ENCODE data around the gene CCR4. TPM values are rescaled to one million over a fixed set of nuclear protein-coding genes. Genes with fewer than 3 reads are reported as not detected.
"Not testable (repeated sequence)": the region's sequence is repeated elsewhere in the genome, so short reads cannot be mapped to it uniquely, and the experiment has no call there.

Gene CCR4
- total RNA-seq, 2 donors from 2014 or later: 0.15 to 0.28 TPM

- intact Hi-C loops (cut with DNase I, micrococcal nuclease): loop anchor here in 1 of 2 donors (10.0 kb wide), 1 partner anchor 127 kb away; no protein-coding TSS in a partner anchor
- peak; percentile 97 for ATAC-seq
- DNase-seq: peak; percentile 66 to 95
Measured at GRCh38 chr3:32947789-32948238, 3.6 kb upstream of the CCR4 start.

DNA sequence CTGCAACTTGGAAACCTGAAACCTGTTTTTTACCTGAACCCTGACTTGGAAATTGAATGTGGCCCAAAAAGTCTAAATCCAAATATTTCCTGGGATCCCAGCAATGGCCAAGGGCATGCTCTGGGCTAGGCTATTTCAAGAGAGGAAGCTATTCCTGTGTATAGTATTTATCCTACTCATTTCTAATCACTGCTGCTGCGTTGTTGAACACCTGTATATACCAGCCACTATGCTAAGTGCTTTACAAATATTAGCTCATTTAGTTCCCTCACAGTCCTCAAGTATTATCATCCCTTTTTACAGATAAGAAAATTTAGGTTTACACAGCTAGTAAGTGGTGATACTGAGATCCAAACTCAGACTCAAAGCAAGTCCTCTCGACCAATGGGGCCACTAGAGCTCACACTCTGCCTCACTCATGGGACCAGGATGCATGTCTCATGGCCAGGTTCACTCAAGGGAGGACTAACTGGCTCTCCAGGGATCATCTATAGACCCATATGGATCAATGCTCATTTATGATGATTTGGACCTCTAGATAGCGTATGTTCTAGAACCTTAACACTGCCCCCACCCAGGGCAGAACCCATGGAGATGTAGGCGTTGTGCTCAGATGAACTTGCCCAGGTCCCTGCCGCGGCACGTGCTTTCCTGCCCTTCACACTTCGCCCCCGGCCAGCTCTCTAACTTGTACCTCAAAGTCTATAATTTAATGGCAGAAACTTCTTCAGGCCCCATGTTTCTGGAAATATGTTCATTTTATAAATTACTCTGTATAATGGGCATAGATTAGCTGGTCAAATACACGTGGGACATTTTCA, 2.6 kb upstream of the CCR4 start:
- DNase-seq (no peak), ATAC-seq (no peak)
- intact Hi-C loops (cut with DNase I, micrococcal nuclease): loop anchor here in 1 of 2 donors (10.0 kb wide), 1 partner anchor 126 kb away; no protein-coding TSS in a partner anchor

GRCh38 chr3:32950516-32950915, 928 bp upstream of the CCR4 start:
- DNase-seq: no peak
- ATAC-seq: no peak
- intact Hi-C loops (cut with DNase I, micrococcal nuclease): no loop called here

DNA sequence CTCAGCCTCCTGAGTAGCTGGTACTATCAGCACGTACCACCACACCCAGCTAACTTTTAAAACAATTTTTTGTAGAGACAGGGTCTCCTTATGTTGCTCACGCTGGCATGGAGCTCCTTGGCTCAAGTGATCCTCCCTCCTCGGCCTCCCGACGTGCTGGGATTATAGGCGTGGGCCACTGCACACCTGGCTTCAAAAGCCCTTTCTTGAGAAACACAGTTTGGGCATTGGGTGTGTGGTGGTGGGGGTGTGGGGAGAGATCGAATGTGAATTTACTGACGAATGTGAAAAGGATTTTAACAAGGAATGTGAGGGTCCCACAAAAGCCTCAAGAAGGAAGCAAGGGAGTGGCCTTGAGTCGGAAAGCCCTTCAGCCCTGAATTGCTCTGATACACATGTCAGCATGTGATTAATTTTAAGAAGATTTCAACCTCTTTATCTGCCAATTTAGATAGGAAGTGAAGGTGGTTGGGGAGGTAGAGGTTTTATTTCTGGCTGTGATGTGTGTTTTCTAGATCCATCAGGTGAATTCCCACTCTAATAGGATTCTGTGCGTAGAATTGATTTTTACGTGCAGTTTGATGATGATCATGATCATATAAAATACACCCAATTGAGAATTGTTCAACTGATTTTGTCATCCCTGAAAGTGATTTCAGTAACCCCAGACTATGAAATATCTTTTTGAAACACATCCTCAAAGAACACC, 1.1 kb downstream of the CCR4 start:
- intact Hi-C loops (cut with DNase I, micrococcal nuclease): no loop called here
- no peak for DNase-seq
- ATAC-seq: no peak

DNA sequence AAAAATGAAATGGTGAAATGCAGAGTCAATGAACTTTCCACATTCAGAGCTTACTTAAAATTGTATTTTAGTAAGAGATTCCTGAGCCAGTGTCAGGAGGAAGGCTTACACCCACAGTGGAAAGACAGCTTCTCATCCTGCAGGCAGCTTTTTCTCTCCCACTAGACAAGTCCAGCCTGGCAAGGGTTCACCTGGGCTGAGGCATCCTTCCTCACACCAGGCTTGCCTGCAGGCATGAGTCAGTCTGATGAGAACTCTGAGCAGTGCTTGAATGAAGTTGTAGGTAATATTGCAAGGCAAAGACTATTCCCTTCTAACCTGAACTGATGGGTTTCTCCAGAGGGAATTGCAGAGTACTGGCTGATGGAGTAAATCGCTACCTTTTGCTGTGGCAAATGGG, 3.1 kb downstream of the CCR4 start:
- ATAC-seq (no peak), DNase-seq (no peak)
- intact Hi-C loops (cut with DNase I, micrococcal nuclease): no loop called here

GRCh38 chr3:32956750-32957570, 5.5 kb downstream of the CCR4 start:
- intact Hi-C loops (cut with DNase I, micrococcal nuclease): no loop called here
- DNase-seq (no peak), ATAC-seq (no peak)

DNA sequence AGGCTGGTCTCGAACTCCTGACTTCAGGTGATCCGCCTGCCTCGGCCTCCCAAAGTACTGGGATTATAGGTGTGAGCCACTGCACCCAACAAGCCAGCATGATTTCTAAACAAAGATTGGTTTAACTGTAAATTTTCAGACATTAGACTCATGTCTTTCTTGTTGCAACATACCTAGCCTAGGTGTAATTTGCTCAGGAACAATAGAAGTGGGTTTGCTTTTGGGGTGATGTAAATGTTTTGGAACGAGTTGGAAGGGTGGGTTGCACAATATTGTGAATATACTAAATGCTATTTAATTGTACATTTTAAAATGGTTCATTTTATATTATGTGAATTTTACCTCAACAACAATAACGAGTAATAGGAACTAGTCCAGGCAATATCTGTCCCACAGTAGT, 7.1 kb downstream of the CCR4 start:
- DNase-seq (no peak), ATAC-seq (no peak)
- intact Hi-C loops (cut with DNase I, micrococcal nuclease): no loop called here

DNA sequence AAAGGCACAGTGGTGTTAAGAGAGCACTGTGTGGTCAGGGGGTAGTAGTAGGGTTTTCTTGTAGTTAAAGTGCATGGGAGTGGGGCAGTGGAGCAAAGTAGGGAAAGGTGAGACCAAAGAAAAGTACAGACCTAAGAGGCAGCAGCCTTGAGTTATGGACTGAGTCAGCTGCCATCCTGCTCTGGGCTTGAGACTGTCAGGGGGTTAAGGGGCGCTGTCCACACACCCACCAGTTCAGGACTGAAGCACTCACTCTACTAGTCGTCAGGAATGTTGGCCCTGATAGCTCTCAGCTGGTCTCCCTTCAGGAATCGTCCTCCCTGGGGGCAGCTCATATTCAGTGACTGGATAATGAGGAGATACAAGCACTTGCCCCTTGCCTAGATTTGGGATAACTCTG, 7.9 kb downstream of the CCR4 start:
- no peak for DNase-seq
- ATAC-seq: no peak
- intact Hi-C loops (cut with DNase I, micrococcal nuclease): no loop called here

GRCh38 chr3:32960404-32961170, 9.1 kb downstream of the CCR4 start:
- ATAC-seq (no peak), DNase-seq (no peak)
- intact Hi-C loops (cut with DNase I, micrococcal nuclease): no loop called here

DNA sequence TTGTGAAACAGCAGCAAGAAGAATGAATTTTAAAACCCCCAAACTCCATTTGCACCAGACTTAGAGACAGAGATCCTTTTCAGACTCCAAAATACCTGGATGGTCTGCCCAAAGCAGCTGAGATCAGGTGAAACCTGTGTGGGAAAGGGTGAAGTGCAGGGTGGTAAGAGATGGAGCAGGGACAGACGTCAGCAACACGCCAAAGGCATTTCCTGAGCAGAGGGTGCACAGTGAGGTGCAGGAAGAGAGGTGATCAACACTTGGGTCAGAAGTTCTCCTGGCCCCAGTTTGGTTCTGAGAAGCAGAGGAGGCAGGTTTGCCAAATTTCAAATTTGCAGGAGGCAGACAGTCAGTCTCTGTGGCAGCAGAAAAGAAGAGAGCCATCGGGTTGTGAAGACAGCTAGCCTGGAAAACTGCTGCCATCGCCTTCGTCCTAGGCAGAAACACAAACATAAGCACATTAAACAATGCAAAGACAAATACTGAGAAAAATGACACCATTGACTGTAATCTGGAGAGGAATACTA, 9.8 kb downstream of the CCR4 start:
- ATAC-seq: no peak
- intact Hi-C loops (cut with DNase I, micrococcal nuclease): no loop called here
- DNase-seq: no peak

DNA sequence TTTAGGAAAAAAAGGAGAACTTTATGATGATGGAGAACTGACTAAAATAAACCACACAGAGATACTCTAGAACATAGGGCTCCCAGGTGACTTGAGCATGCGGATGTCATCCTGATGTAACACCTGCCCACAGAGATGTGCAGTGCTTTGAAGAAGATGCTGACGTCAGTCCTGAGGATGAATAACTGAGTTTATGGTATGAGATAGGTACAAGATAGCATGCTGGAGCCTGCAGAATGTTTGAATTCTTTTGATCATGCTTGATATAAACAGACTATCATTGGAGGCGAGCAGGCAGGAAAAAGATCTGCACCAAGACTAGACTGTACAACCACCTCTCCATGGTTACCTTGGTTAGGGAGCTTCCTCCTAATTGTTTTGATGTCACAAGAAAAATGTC, 12.4 kb downstream of the CCR4 start:
- intact Hi-C loops (cut with DNase I, micrococcal nuclease): no loop called here
- ATAC-seq (no peak), DNase-seq (no peak)

GRCh38 chr3:32964781-32965180, 13.3 kb downstream of the CCR4 start:
- intact Hi-C loops (cut with DNase I, micrococcal nuclease); ATAC-seq; DNase-seq: not testable (repeated sequence)

DNA sequence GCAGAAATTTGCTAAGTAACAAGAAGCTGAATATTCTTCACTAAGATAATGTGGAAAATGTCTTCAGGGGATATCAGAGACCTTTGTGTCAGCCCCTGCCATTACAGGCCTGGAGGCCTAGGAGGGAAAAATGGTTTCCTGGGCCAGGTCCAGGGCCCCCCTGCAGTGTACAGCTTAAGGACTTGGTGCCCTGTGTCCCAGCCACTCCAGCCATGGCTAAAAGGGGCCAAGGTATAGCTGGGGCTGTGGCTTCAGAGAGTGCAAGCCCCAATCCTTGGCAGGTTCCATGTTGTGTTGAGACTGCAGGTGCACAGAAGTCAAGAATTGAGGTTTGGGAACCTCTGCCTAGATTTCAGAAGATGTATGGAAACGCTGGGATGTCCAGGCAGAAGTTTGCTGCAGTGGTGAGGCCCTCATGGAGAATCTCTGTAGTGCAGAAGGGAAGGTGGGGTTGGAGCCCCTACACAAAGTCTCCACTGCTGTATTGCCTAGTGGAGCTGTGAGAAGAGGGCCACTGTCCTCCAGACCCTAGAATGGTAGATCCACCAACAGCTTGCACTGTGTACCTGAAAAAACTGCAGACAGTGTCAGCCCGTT, 14.3 kb downstream of the CCR4 start:
- ATAC-seq; DNase-seq; intact Hi-C loops (cut with DNase I, micrococcal nuclease): not testable (repeated sequence)

- DNase-seq; intact Hi-C loops (cut with DNase I, micrococcal nuclease); ATAC-seq: not testable (repeated sequence)
Measured at GRCh38 chr3:32966627-32967026, 15.2 kb downstream of the CCR4 start.

DNA sequence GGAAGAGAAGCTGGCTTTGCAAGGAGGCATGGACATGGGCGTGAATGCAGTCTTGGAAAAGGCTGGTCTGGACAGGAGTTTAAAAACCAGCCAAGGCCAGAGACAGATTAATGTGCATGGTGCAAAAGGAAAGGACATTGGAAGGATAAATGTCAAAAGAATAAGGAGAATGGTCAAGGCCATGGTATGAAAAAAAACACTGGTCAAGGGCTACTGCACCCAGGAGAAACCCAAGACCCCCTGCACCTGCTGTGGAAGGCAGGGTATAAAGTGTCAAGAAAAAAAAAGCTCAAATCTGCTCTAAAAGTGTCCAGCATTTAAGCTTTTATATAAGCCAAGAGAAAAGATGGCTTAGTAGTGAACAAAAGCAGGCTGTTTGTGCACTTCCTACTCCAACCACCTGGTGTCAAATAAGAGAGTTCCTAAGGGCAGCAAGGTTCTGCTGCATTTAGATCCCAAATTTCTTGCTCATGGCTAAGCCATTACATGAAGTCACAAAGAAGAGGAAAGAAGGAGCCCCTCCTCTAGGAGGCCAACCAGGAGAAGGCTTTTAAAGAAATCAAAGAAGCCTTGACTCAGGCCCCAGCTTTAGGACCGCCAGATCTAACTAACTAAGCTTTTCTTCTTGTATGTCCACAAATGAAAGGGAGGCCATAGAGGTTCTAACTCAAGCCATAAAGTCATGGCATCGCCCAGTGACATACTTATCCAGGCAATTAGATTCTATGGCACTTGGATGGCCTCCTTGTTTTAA, 16.9 kb downstream of the CCR4 start:
- DNase-seq (no peak), ATAC-seq (peak; percentile 57)
- intact Hi-C loops (cut with DNase I, micrococcal nuclease): no loop called here

DNA sequence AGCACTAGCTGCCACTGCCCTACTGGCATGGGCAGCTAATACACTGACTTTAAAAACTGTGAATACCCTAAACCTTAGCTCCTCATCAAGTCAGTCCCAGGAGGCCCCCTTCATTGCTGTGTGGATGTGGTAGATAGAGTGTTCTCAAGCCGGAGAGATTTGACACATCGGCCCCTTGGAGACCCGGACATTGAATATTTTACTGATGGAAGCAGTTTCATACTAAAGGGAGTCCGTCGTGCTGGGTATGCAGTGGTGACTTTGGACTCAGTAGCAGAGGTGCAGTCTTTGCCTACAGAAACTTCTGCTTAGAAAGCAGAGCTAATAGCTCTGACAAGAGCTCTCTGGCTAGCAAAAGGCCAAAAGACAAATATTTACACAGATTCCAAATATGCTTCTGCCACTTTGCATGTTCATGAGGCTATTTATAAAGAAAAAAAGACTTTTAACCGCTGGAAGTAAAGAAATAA, 17.5 kb downstream of the CCR4 start:
- no peak for DNase-seq
- intact Hi-C loops (cut with DNase I, micrococcal nuclease): no loop called here
- no peak for ATAC-seq

DNA sequence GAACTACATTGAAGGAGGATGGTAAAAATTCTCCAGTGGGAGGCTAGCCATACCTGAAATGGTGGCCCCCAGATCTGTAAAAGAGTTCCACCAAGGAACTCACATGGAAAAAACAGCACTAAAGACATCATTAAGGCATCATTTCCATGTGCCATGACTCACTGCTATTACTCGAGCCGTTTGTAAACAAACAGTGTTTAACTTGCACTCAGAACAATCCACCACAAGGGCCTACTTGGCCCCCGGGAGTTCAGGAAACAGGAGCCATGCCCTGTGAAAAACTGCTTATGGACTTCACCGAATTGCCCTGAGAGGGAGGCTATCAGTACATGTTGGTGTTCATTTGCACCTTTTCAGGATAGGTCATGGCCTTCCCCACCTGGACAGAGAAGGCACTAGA, 18.2 kb downstream of the CCR4 start:
- DNase-seq (no peak), ATAC-seq (peak; percentile 78)

More for the DNA sequence above, 18.2 kb downstream of the CCR4 start:
- intact Hi-C loops (cut with DNase I, micrococcal nuclease): no loop called here
